GM23248 (cell line): Measurements from ENCODE around the gene RILP.

ENCODE experiments used
- EZH2 ChIP-seq: fragments of 200-600 bp; sonication (generic); IDR thresholded peaks from 2 replicates; pipeline ENCODE4 v1.6.1; 2018; ENCODE audit warnings: antibody characterized with exemption, mild to moderate bottlenecking; ENCODE audit not compliant: insufficient read depth, poor library complexity, severe bottlenecking
- EZH2phosphoT487 ChIP-seq: fragments of 200-600 bp; sonication (generic); IDR thresholded peaks from 2 replicates; pipeline ENCODE4 v1.6.1; 2018; ENCODE audit warnings: antibody characterized with exemption, moderate library complexity, mild to moderate bottlenecking, low read depth; ENCODE audit not compliant: insufficient read depth

DNA sequence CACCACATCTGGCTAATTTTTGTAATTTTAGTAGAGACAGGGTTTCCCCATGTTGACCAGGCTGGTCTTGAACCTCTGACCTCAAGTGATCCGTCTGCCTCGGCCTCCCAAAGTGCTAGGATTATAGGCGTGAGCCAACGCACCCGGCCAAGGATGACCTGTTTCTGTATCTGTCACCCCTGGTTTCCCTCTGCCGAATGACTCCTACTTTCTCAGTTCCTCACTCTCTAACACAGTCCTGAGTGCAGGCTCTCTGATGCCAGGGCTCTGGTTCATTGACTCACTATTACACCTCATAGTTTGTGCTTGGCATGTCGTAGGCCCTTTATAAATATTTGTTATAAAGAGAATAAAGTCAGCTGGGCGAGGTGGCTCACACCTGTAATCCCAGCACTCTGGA is 45.7 kb upstream of the RILP start:
- no peak for TF ChIP-seq EZH2
- no peak for TF ChIP-seq EZH2phosphoT487
